ENCODE results near the gene MSMP.

MSMP gene

DNA sequence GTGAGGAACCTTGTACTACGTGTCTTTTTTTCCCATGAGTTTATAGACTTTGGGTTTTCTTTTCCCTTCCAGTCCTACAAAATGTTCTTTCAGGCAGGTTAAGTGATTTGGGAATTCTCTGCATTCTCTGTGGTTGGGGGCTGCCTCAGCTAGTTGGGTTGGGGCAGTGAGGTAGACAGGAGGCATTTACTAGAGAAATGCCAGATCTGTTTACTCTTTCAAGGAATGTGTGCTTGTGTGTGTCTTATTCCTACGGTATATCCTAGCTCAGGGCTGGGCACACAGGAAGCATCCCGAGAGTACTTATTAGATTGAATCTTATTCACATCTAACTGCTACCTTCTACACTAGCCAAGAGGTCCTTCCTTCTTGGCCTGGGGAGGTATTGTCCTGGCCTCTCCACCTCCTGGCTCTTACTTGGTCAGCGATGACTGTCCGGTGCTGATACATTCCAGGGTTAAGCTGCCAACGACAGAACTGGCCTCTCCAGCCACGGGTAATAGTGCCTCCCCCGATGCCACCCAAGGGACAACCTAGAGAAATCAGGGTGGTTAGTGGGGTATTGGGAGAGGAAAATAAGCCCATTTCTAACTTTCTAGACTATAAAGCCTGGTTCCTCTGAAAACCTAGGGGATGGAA is 10.1 kb downstream of the MSMP start:
- DNase-seq (ENCODE audit: low read depth, low spot score), result no peak

- DNase-seq (ENCODE audit: low read depth, low spot score), result no peak
Measured at GRCh38 chr9:35743452-35743851, 10.6 kb downstream of the MSMP start.

DNA sequence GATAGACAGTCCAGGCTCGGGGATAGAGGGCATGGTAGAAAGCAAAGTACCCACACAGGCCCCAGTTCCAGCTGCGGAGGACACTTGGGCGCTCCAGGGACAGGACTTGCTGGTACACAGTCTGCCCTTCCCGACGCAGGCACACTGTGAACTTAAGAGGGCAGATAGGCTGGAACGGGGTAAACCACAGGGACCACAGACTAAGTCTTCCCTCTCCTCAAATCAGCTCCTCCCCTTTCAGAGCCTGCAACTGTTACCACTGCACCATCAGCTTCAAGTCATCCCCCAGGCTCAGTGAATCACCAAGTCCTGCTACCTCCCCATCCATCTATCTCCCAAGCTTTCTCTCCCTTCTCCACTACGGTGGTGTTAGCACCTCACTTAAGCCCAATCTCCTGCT is 12.3 kb downstream of the MSMP start:
- DNase-seq (ENCODE audit: low read depth, low spot score), result no peak

DNA sequence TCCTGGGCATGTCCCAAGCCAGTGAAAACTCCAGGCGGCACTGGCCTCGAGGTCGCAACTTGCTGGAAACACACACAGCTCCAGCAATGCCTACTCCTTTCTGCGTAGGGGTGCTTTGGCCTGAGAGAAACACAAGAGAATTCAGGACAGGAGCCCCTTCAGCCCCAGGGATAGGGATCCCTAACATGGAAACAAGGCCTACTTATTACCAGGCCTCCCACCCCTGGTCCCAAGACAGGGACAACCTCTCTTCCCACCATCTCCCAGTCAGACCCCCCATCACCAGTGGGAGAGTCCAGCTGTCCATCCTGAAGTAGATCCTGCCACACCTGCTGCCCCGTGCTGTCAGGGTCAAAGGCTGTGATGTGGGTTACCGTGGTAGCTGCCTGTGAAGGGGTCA is 13.8 kb downstream of the MSMP start:
- DNase-seq (ENCODE audit: low read depth, low spot score), result no peak

GRCh38 chr9:35738924-35739323 is 15.2 kb downstream of the MSMP start:
- DNase-seq (ENCODE audit: low read depth, low spot score), result no peak

- no peak for DNase-seq (ENCODE audit: low read depth, low spot score)
Measured at GRCh38 chr9:35738186-35738585, 15.9 kb downstream of the MSMP start.

DNA sequence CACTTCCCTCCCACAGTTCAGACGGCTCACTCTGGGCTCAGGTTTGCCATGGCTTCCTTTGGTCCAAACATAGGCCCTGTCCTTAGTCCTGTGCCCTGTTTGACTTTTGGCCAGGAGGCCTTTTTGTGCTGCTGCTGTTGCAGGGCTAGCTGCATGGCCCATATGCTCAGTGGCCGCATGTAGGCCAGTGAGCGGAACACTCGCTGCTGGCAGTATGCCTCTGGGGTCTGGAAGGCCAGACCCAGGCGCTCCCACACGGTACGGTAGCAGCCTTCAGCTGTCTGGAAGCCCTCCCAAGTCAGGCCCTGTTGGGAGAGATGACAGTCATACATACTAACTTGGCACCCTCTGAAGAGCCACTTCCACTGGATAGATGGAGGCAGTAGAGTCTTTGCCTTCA is 16.9 kb downstream of the MSMP start:
- DNase-seq (ENCODE audit: low read depth, low spot score), result no peak

DNA sequence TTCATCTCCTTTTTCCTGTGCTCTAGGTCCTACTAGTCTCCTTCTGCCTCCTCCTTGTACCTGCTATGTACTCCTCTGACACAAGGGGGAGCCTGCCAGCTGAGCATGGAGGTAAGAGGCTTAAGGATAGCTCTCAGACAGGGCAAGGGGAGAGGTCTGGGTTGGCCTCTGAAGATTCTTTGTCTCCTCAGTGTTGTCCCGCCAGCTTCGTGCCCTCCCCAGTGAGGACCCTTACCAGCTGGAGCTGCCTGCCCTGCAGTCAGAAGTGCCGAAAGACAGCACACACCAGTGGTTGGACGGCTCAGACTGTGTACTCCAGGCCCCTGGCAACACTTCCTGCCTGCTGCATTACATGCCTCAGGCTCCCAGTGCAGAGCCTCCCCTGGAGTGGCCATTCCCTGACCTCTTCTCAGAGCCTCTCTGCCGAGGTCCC is 17.9 kb downstream of the MSMP start:
- no peak for DNase-seq (ENCODE audit: low read depth, low spot score)

GRCh38 chr9:35734096-35734495 is 20.0 kb downstream of the MSMP start:
- no peak for DNase-seq (ENCODE audit: low read depth, low spot score)

DNA sequence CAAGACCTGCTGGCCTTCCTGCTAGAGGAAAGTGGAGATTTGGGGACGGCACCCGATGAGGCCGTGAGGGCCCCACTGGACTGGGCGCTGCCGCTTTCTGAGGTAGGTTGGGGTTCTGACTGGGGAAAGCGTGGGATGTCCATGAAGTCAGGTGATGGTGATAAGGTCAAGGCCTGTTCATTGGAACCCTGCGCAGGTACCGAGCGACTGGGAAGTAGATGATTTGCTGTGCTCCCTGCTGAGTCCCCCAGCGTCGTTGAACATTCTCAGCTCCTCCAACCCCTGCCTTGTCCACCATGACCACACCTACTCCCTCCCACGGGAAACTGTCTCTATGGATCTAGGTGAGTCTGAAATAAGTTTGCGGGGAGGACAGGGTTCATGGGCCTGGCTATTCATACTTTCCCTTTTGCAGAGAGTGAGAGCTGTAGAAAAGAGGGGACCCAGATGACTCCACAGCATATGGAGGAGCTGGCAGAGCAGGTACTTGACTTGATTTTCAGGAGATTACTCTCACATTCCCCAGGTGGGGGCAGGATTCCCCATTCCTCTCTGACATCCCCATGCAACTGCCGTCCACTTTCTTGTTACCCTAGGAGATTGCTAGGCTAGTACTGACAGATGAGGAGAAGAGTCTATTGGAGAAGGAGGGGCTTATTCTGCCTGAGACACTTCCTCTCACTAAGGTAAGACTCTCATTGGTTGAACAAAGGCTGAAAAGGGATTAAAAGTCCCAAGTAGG is 21.1 kb downstream of the MSMP start:
- DNase-seq (ENCODE audit: low read depth, low spot score), result no peak

DNA sequence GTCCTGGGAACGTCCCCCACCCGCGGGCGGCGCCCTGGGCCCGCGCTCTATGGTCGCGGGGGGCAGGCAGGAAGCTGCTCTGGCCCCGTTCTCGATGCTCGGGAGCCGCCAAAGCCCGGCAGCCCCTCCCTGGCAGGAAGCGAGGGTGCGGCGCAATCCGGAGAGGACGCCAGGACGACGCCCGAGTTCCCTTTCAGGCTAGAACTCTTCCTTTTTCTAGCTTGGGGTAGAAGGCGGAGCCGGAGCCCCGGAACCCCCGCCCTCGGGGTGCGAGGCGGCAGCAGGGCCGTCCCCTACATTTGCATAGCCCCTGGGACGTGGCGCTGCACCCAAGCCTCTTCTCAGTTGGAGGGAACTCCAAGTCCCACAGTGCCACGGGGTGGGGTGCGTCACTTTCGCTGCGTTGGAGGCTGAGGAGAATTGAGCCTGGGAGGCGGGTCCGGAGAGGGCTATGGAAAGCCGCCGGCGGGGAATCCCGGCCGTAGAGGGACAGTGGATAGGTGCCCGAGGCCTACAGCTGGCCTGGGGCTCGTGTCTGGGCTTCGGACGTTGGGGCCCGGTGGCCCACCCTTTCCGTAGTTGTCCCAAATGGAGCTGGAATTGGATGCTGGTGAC is 21.8 kb downstream of the MSMP start, which contains the start of the genes CREB3 and TLN1:
CREB3 (plus strand) TSS at position 482 of the 615 bp plus-strand sequence; CDS start at position 589, 107 bp downstream.
TLN1 (minus strand) TSS at position 11 of the 615 bp plus-strand sequence. CDS start 6,501 bp downstream, outside the sequence.
- DNase-seq (ENCODE audit: low read depth, low spot score), result peak; percentile 97

DNA sequence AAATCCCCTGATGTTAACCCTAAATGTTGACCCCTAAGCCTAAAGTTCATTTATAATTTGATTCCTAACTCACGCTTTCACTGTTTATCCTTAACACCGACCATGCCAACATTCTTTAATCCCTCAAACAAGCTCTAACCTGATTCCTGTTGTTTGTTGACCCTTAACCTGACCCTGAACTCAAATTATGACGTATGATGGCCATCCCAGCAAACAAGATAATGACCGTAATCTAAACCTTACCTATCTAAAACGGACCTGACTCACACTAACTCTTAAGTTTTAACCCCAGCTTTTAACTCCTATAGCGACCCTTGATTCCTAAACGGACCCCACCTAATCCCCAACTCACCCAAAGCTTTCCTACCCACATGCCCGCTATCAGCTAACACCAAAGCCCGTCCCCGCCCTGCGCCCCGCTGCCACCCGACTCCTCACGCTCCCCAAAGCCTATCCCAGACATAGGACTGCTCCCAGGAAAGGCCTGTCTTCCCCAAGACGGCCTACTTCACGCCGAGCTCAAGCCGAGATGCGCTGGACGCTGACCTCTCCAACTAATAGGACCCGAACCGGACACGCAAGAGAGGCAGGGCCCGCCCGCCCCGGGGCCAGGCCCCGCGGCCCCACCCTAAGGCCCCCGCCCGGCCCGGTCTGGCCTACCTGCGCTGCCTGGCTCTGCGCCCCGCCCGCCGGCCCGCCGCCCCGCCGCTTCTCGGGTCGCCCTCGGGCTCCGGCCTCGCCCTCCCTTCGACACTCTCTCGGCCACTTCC is 22.5 kb downstream of the MSMP start:
- no peak for DNase-seq (ENCODE audit: low read depth, low spot score)

DNA sequence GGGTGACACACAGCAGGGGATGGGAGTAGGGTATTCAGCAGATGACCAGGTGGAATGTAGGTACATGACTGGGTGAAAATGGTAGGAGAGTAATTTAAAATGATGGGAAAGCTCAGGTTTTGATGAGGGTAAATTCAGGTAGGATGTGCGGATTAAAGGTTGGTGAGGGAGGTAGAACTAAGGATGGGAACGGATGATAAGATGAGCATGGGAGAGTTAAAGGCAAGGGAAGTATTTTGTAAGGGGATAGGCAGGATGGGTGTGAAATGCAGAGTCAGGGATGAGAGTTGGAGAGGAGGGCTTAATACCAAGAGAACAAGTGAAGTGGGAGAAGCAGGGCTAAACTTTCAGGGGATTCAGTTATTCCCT is 23.6 kb downstream of the MSMP start:
- DNase-seq (ENCODE audit: low read depth, low spot score), result no peak

DNA sequence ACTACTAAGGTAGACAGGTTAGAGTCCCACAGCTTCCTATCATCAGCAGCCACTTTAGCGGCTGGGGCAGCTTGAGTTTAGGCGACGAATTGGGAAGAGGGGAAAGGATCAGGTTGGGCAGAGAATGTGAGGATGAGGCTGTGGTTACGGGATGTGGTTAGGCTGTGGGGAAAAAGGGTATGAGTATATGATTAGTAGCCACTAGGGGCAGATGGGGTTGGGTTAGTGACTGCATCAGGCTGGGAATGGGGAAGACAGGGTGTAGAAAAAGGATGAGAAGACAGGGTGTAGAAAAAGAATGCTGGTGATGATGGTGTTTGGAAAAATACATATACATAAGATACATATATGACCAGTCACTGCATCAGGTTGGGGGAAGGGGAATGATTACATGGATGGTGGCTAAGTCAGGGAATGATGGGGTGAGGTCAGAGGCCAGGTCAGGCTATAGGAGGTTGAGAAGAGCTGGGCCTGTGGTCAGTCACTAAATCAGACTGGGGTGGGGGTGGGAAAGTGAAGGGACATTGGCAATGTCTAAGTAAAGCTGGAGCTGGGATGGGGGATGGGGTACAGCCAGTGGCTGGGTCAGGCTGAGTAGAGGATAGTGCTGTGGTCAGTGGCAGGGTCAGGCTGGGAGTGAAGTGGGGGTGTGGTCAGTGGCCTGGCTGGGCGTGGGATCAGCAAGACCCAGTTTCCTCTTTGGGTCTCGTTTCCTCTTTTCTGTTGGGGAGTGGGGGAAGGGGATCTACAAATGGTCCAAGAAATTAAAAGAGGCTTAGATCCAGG is 24.2 kb downstream of the MSMP start:
- no peak for DNase-seq (ENCODE audit: low read depth, low spot score)

- no peak for DNase-seq (ENCODE audit: low read depth, low spot score)
Measured at GRCh38 chr9:35729101-35729500, 25.0 kb downstream of the MSMP start.

GRCh38 chr9:35728041-35728971 is 25.8 kb downstream of the MSMP start:
- DNase-seq (ENCODE audit: low read depth, low spot score), result no peak

- DNase-seq (ENCODE audit: low read depth, low spot score), result no peak
Measured at GRCh38 chr9:35727676-35728040, 26.4 kb downstream of the MSMP start.

GRCh38 chr9:35726931-35727330 is 27.1 kb downstream of the MSMP start:
- DNase-seq (ENCODE audit: low read depth, low spot score), result no peak

- DNase-seq (ENCODE audit: low read depth, low spot score), result no peak
Measured at GRCh38 chr9:35725362-35725761, 28.7 kb downstream of the MSMP start.

- no peak for DNase-seq (ENCODE audit: low read depth, low spot score)
Measured at GRCh38 chr9:35723908-35724307, 30.2 kb downstream of the MSMP start.
